DOHH2 (cell line): Measurements from ENCODE around the gene CBFA2T2.

Experiments
- EZH2phosphoT487 ChIP-seq: fragments of 200-600 bp; sonication (generic); IDR thresholded peaks from 2 replicates; pipeline ENCODE4 v1.6.1; 2017; ENCODE audit warnings: borderline replicate concordance, mild to moderate bottlenecking, antibody characterized with exemption, low read length, moderate library complexity, mixed read lengths
- TF ChIP-seq, protein P1 (sequence below): fragments of 200-600 bp; sonication (generic); IDR thresholded peaks from one replicate; pipeline ENCODE4 v1.5.1; 2014; ENCODE audit warnings: antibody characterized with exemption, mild to moderate bottlenecking, low read depth, low read length; ENCODE audit not compliant: poor library complexity, severe bottlenecking

DNA sequence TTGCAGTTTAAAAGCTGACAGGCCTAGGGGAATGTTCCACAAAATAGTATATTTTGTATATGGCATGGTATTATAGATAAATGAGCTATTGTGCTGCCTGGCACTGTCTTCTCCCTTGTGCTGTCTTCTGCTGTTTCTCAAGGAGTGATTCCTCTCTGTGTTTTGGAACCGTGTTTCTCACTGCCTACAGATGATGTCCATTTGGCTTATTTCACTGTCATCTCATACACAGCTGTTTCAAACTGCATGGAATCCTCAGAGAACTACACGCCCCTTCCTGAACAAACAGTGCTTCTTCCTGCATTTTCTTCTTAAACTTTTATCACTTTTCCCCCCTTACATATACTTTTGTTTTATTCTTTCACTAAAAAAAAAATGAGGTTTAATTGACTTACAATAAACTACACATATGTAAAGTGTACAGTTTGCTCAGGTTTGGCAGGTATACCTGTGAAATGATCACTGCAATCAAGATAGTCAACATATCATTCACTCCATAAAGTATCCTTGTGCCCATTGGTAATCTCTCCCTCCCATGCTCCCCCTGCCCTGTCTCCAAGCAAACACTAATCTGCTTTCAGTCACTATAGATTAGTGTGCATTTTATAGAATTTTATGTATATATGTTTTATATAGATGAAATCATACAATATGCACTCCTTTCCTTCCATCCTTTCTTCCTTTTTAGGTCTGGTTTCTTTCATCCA is 43.0 kb downstream of the CBFA2T2 start:
- no peak for TF ChIP-seq EZH2phosphoT487
- TF ChIP-seq, protein P1, sequence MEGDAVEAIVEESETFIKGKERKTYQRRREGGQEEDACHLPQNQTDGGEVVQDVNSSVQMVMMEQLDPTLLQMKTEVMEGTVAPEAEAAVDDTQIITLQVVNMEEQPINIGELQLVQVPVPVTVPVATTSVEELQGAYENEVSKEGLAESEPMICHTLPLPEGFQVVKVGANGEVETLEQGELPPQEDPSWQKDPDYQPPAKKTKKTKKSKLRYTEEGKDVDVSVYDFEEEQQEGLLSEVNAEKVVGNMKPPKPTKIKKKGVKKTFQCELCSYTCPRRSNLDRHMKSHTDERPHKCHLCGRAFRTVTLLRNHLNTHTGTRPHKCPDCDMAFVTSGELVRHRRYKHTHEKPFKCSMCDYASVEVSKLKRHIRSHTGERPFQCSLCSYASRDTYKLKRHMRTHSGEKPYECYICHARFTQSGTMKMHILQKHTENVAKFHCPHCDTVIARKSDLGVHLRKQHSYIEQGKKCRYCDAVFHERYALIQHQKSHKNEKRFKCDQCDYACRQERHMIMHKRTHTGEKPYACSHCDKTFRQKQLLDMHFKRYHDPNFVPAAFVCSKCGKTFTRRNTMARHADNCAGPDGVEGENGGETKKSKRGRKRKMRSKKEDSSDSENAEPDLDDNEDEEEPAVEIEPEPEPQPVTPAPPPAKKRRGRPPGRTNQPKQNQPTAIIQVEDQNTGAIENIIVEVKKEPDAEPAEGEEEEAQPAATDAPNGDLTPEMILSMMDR, result no peak
